Epithelial cell of proximal tubule (primary cell): Measurements from ENCODE around the gene ESYT2. TPM values are rescaled to one million over a fixed set of nuclear protein-coding genes. Genes with fewer than 3 reads are reported as not detected.
A peak's percentile ranks its signal among the peaks of the same experiment; 100 is the strongest.

ENCODE experiments used
- DNase-seq: peaks from one replicate; pipeline ENCODE4 v3.0.0-alpha.2; 2011; ENCODE audit warnings: low read depth
- H3K4me3 ChIP-seq: 2 replicates; pipeline ENCODE4 v1.5.1; 2011; ENCODE audit warnings: low read depth, mild to moderate bottlenecking, low read length
- total RNA-seq: library from RNA; depleted of rRNA; stranded (reverse); fragments of >200 nt; gene quantifications from 2 replicates; pipeline ENCODE4 v1.2.3, GENCODE V29; 2015
- TF ChIP-seq, protein P1 (sequence below): conservative IDR thresholded peaks from 2 replicates; pipeline ENCODE4 v1.5.1; 2012; ENCODE audit warnings: low read depth, mild to moderate bottlenecking, low read length

Gene ESYT2
- total RNA-seq, 1 donor from 2014 or later: 43.4 TPM

DNA sequence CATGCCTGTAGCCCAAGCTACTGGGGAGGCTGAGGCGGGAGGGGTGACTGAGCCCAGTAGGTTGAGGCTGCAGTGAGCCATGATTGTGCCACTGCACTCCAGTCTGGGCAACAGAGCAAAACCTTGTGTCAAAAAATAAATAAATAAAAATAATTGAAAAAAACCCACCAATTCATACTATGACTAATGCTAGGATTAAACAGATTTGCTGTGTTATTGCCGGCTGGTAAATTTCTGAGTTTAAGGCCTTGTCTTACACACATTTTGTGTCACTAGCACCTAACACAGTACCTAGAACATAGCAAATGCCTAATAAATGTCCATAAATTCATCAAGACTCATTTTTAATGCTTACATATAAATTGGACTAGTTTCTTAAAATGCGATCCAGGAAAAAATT, 8.7 kb downstream of the ESYT2 start:
- TF ChIP-seq, protein P1, sequence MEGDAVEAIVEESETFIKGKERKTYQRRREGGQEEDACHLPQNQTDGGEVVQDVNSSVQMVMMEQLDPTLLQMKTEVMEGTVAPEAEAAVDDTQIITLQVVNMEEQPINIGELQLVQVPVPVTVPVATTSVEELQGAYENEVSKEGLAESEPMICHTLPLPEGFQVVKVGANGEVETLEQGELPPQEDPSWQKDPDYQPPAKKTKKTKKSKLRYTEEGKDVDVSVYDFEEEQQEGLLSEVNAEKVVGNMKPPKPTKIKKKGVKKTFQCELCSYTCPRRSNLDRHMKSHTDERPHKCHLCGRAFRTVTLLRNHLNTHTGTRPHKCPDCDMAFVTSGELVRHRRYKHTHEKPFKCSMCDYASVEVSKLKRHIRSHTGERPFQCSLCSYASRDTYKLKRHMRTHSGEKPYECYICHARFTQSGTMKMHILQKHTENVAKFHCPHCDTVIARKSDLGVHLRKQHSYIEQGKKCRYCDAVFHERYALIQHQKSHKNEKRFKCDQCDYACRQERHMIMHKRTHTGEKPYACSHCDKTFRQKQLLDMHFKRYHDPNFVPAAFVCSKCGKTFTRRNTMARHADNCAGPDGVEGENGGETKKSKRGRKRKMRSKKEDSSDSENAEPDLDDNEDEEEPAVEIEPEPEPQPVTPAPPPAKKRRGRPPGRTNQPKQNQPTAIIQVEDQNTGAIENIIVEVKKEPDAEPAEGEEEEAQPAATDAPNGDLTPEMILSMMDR: no peak
- DNase-seq: no peak
- no peak overlapping the region for H3K4me3 ChIP-seq

DNA sequence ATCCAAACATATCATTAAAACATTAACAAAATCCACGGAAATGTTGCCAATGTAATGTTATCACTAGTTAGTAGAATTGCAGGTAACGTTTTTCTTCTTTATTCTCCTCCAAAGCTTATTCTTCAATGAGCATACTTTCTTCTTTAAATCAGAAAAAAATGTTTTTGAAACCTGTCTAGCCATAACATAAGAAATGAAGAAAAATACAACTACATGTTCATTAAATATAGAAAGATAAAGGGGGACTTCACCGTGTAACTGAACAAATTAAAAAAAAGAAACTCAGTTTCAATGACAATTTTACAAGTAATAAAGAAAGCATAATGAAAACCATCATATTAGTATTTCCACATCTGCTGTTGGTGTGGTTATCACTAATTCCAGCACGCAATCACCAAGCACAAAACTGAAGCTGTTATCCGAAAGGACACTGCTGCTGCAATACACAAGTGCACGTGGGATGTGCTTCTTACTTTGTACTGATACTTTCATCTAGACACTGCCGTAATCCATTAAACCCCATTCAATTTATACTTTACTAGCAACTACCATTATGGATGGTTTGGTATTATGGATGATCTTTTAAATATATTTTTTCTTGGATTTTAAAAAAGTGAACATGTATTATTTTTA, 9.6 kb downstream of the ESYT2 start:
- TF ChIP-seq, protein P1: no peak
- no peak for DNase-seq
- no peak overlapping the region for H3K4me3 ChIP-seq

DNA sequence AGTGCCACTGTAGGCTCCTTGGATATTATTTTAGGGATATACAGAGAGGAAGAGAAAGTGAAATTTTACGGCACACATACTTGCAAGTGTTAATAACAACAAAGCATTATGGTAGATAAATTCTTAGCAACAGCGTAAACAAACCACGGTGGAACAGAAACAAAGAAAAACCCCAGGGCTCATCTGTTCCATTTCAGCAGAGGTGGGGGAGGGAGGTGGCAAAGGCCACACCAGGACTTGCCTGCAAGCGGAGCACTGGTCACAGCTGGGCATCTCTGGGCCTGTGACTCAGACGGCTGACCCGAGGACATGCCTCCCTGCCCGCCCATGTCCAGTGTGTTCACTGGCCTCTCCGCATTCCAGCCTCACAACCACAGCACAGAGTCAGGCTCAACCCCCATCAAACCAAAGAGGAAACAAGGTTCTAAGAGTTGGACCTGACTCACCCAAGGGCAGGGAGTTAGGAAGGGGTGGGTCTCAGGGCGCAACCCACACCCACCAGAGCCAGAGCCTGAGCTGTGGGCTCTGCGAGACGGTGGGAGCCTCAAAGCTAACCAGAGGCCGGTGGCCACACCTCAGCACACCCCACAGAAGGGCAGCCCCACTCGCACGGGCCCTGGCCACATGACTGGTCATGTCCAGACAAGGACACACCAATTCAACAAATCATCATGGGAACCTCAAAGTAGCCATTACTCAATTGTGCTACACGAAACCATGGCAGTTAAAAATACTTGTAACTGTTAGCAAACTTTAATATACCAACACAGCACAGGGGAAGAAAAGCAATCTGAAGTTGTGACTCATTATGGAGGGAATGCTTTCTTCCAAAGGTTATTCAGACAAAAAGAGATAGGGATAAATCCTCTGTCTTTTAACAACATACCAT, 10.7 kb downstream of the ESYT2 start:
- peak; percentile 98 for DNase-seq
- peak overlapping the region; percentile 44 for H3K4me3 ChIP-seq
- TF ChIP-seq, protein P1: peak; percentile 28

DNA sequence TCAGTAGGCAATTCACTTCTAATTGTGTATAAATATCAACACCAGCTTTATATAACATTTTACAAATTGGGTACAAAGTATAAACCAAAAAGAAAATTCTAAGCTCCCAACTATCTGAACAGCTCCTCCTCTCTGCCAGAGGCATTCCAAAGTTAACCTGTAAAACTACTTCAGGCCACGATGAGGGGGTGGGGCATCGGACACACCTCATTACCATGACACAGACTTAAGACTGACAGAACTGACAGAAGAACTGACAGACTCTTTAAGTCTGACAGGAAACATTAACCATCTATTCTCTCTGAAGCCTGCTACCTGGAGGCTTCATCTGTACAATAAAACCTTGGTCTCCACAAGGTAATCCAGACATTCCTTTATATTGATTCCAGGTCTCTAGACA, 12.3 kb downstream of the ESYT2 start:
- no peak overlapping the region for H3K4me3 ChIP-seq
- no peak for DNase-seq
- TF ChIP-seq, protein P1: no peak

DNA sequence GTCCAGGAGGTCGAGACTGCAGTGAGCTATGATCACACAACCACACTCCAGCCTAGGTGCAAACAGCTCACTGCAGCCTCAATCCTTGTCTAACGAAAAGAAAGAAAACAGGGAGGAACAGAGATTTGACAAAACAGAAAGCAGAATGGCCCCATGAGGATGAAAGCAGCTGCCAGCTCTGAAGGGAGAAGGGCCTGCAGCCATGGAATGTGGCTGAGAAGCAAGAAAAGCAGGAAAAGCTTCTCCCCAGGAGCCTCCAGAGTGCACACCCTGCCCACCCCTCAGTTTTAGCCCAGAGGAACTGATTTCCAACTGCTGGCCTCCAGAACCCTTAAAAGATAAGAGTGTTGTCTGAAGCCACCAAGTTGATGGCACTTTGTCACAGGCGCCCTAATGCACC, 13.0 kb downstream of the ESYT2 start:
- TF ChIP-seq, protein P1: no peak
- H3K4me3 ChIP-seq: no peak overlapping the region
- DNase-seq: no peak

DNA sequence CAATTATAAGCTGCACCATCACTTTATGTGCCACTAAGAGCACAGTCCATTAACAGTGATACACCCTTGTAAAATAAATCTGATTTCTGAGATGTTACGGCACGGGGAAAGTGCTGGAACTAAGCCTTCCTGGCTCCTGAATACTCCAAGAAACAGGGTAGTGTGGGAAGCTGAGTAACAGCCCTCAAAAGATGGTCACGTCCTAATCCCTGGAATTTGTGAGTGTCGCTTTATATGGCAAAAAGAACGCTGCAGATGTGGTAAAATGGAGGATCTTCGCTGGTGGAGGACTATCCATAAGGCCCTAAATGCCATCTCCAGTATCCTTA, 13.5 kb downstream of the ESYT2 start:
- H3K4me3 ChIP-seq: no peak overlapping the region
- no peak for DNase-seq
- TF ChIP-seq, protein P1: no peak
